IMR-90 (cell line): ENCODE results near the gene GPER1. TPM values are rescaled to one million over a fixed set of nuclear protein-coding genes. Genes with fewer than 3 reads are reported as not detected.

Experiments
- ATAC-seq: fragments of 200-7000 bp; cut with Tn5 transposase; 2 replicates; pipeline ENCODE4 v1.9.1; 2020; ENCODE audit warnings: low read depth, mild to moderate bottlenecking, moderate library complexity
- BruUV-seq: library from RNA; stranded (reverse); fragments of 400-500 nt; replicated peaks from 2 replicates; lab custom pipeline; 2021; lab: Mats Ljungman, UMichigan
- CTCF ChIA-PET: fragments of 300-600 bp; formaldehyde crosslinking; extraction: SDS; loops from one replicate; lab custom pipeline; 2021; ENCODE audit warnings: antibody characterized with exemption; lab: Yijun Ruan, JAX
- POLR2A ChIA-PET: fragments of 300-600 bp; sonication (Branson Sonifier 250); formaldehyde crosslinking; loops from one replicate; lab custom pipeline; 2022; ENCODE audit warnings: antibody characterized with exemption; ENCODE audit not compliant: unreplicated experiment; lab: Charles Lee
- DNase-seq: peaks from one replicate; pipeline ENCODE4 v3.0.0; 2013
- H2AFZ ChIP-seq: replicated peaks from 2 replicates; pipeline ENCODE3; 2013; ENCODE audit warnings: low read length, mild to moderate bottlenecking; ENCODE audit not compliant: poor library complexity
- H2AK5ac ChIP-seq: 2 replicates; pipeline ENCODE4 v1.6.1; 2013; ENCODE audit warnings: low read depth, low read length, inconsistent platforms
- H2AK9ac ChIP-seq: replicated peaks from 2 replicates; pipeline ENCODE3; 2013; ENCODE audit warnings: mild to moderate bottlenecking, low read depth, low read length, moderate library complexity; ENCODE audit not compliant: poor library complexity
- H2BK120ac ChIP-seq: 2 replicates; pipeline ENCODE4 v1.6.1; 2013; ENCODE audit warnings: low read depth, low read length, inconsistent platforms
- H2BK15ac ChIP-seq: 3 replicates; pipeline ENCODE4 v1.6.1; 2013; ENCODE audit warnings: low read depth, low read length, inconsistent platforms
- H2BK20ac ChIP-seq: 2 replicates; pipeline ENCODE4 v1.6.1; 2013; ENCODE audit warnings: low read depth, mild to moderate bottlenecking, inconsistent platforms, low read length, moderate library complexity
- H2BK5ac ChIP-seq: 2 replicates; pipeline ENCODE4 v1.6.1; 2013; ENCODE audit warnings: mild to moderate bottlenecking, low read depth, low read length, inconsistent platforms; ENCODE audit not compliant: poor library complexity, severe bottlenecking
- H3K14ac ChIP-seq: replicated peaks from 2 replicates; pipeline ENCODE4 v1.6.1; 2013; ENCODE audit warnings: low read depth, low read length, inconsistent platforms
- H3K18ac ChIP-seq: 2 replicates; pipeline ENCODE4 v1.6.1; 2013; ENCODE audit warnings: low read depth, low read length, control low read depth
- H3K23ac ChIP-seq: 2 replicates; pipeline ENCODE4 v1.6.1; 2013; ENCODE audit warnings: low read depth, low read length, inconsistent platforms
- H3K27ac ChIP-seq: 2 replicates; pipeline ENCODE4 v1.5.1; 2013; ENCODE audit warnings: mild to moderate bottlenecking, control low read depth, low read length; ENCODE audit not compliant: insufficient read depth
- H3K27me3 ChIP-seq: 2 replicates; pipeline ENCODE4 v1.6.1; 2013; ENCODE audit warnings: low read length; ENCODE audit not compliant: control insufficient read depth, insufficient read depth
- H3K36me3 ChIP-seq: 2 replicates; pipeline ENCODE4 v1.6.1; 2013; ENCODE audit warnings: low read length, mixed read lengths; ENCODE audit not compliant: control insufficient read depth, insufficient read depth
- H3K4ac ChIP-seq: 2 replicates; pipeline ENCODE4 v1.6.1; 2013; ENCODE audit warnings: low read depth, low read length, inconsistent platforms
- H3K4me1 ChIP-seq: 2 replicates; pipeline ENCODE4 v1.6.1; 2013; ENCODE audit warnings: low read length, mixed read lengths; ENCODE audit not compliant: control insufficient read depth, insufficient read depth
- H3K4me2 ChIP-seq: 2 replicates; pipeline ENCODE4 v1.6.1; 2013; ENCODE audit warnings: low read depth, mild to moderate bottlenecking, control low read depth, low read length, moderate library complexity
- H3K4me3 ChIP-seq: 2 replicates; pipeline ENCODE4 v1.5.1; 2013; ENCODE audit warnings: low read depth, mild to moderate bottlenecking, control low read depth, low read length, moderate library complexity; ENCODE audit not compliant: insufficient read depth
- H3K56ac ChIP-seq: 2 replicates; pipeline ENCODE4 v1.6.1; 2013; ENCODE audit warnings: low read length, inconsistent platforms; ENCODE audit not compliant: insufficient read depth; ENCODE audit errors: extremely low read depth
- H3K79me1 ChIP-seq, 2 experiments: 2 replicates each; pipeline ENCODE4 v1.6.1; 2013; ENCODE audit warnings: low read length in 2 of 2, inconsistent platforms in 1 of 2, low read depth in 1 of 2
- H3K9ac ChIP-seq: 2 replicates; pipeline ENCODE4 v1.6.1; 2013; ENCODE audit warnings: low read depth, low read length, control low read depth
- H3K9me1 ChIP-seq: 2 replicates; pipeline ENCODE4 v1.6.1; 2013; ENCODE audit warnings: low read length, inconsistent platforms; ENCODE audit not compliant: insufficient read depth
- H3K9me3 ChIP-seq: 2 replicates; pipeline ENCODE4 v1.6.1; 2013; ENCODE audit warnings: low read length; ENCODE audit not compliant: control insufficient read depth, insufficient read depth
- H4K20me1 ChIP-seq: 2 replicates; pipeline ENCODE4 v1.6.1; 2013; ENCODE audit warnings: low read length, inconsistent platforms; ENCODE audit not compliant: insufficient read depth
- H4K5ac ChIP-seq: 2 replicates; pipeline ENCODE4 v1.6.1; 2013; ENCODE audit warnings: mild to moderate bottlenecking, low read depth, low read length, control low read depth
- H4K8ac ChIP-seq, 2 experiments: 2 replicates each; pipeline ENCODE4 v1.6.1; 2013; ENCODE audit warnings: low read depth in 2 of 2, low read length in 2 of 2, control low read depth in 1 of 2, inconsistent platforms in 1 of 2
- H4K91ac ChIP-seq: 2 replicates; pipeline ENCODE4 v1.6.1; 2013; ENCODE audit warnings: low read depth, low read length, inconsistent platforms; ENCODE audit not compliant: insufficient read depth
- BHLHE40 ChIP-seq: fragments of 150-350 bp; IDR thresholded peaks from 2 replicates; pipeline ENCODE4 v1.6.1; 2016; ENCODE audit warnings: mild to moderate bottlenecking, low read depth, low read length
- CEBPB ChIP-seq: IDR thresholded peaks from 2 replicates; pipeline ENCODE4 v1.6.1; 2012; ENCODE audit warnings: low read depth, low read length, improper control_type of control experiment
- CHD1 ChIP-seq: IDR thresholded peaks from 2 replicates; pipeline ENCODE4 v1.6.1; 2012; ENCODE audit warnings: low read depth, low read length, improper control_type of control experiment
- CTCF ChIP-seq: conservative IDR thresholded peaks from 2 replicates; pipeline ENCODE4 v1.5.1; 2012; ENCODE audit warnings: mild to moderate bottlenecking, low read depth, low read length, improper control_type of control experiment
- ELK1 ChIP-seq: fragments of 150-350 bp; IDR thresholded peaks from 2 replicates; pipeline ENCODE4 v1.6.1; 2016; ENCODE audit warnings: low read depth, mild to moderate bottlenecking, low read length, moderate library complexity, borderline replicate concordance
- FOS ChIP-seq: fragments of 150-350 bp; IDR thresholded peaks from 2 replicates; pipeline ENCODE4 v1.6.1; 2016; ENCODE audit warnings: low read depth, low read length
- MAFK ChIP-seq: IDR thresholded peaks from 2 replicates; pipeline ENCODE4 v1.6.1; 2012; ENCODE audit warnings: low read depth, low read length, improper control_type of control experiment
- MAZ ChIP-seq: IDR thresholded peaks from 2 replicates; pipeline ENCODE4 v1.6.1; 2012; ENCODE audit warnings: low read depth, mild to moderate bottlenecking, low read length, improper control_type of control experiment, moderate library complexity, borderline replicate concordance
- MXI1 ChIP-seq: IDR thresholded peaks from 2 replicates; pipeline ENCODE4 v1.6.1; 2012; ENCODE audit warnings: low read depth, mild to moderate bottlenecking, low read length, moderate library complexity, borderline replicate concordance
- NFE2L2 ChIP-seq: fragments of 150-350 bp; IDR thresholded peaks from 2 replicates; pipeline ENCODE4 v1.6.1; 2016; ENCODE audit warnings: low read depth, mild to moderate bottlenecking, low read length
- RAD21 ChIP-seq: IDR thresholded peaks from 2 replicates; pipeline ENCODE4 v1.6.1; 2012; ENCODE audit warnings: low read length, improper control_type of control experiment
- RCOR1 ChIP-seq: IDR thresholded peaks from 2 replicates; pipeline ENCODE4 v1.6.1; 2012; ENCODE audit warnings: mild to moderate bottlenecking, low read length, improper control_type of control experiment; ENCODE audit not compliant: insufficient replicate concordance
- SMC3 ChIP-seq: fragments of 150-350 bp; IDR thresholded peaks from 2 replicates; pipeline ENCODE4 v1.6.1; 2016; ENCODE audit warnings: low read depth, mild to moderate bottlenecking, antibody characterized with exemption, low read length, moderate library complexity
- WGBS, 2 experiments: methylation state at CpG; one replicate each; pipeline versions ENCODE4 v1.1.5 to v1.1.7; 2013; ENCODE audit warnings: missing lambda C conversion rate in 2 of 2; ENCODE audit not compliant: insufficient read length in 1 of 2; ENCODE audit errors: extremely low coverage in 2 of 2; 5-methylcytosine and 5-hydroxymethylcytosine counted together
- dilution Hi-C: fragments of 300-500 bp; cut with HindIII; formaldehyde crosslinking; loops from one replicate; pipeline ENCODE4 v1.14.3; 2018; ENCODE audit warnings: low sequenced_read_pairs; ENCODE audit not compliant: unreplicated experiment
- in situ Hi-C: fragments of 300-500 bp; cut with MboI; formaldehyde crosslinking; loops from 3 replicates; pipeline ENCODE4 v1.14.3; 2019; ENCODE audit warnings: low sequenced_read_pairs, inconsistent platforms, mixed read lengths
- intact Hi-C: fragments of 100-400 bp; cut with micrococcal nuclease; formaldehyde crosslinking; loops from 2 replicates; pipeline ENCODE4 v1.10.0; 2022
- polyA plus RNA-seq, 3 experiments: library from polyadenylated mRNA; depleted of rRNA; stranded (reverse); fragments of >200 nt; gene quantifications; 2 replicates each; pipeline ENCODE4 v1.2.3, GENCODE V29; 2012; ENCODE audit warnings: low replicate concordance in 1 of 3
- total RNA-seq: library from RNA; depleted of rRNA; stranded (reverse); fragments of >200 nt; gene quantifications from 2 replicates; pipeline ENCODE4 v1.2.3, GENCODE V29; 2012
- TF ChIP-seq, protein P1 (sequence below): fragments of 150-350 bp; IDR thresholded peaks from 2 replicates; pipeline ENCODE4 v1.6.1; 2017; ENCODE audit warnings: mild to moderate bottlenecking, antibody characterized with exemption, low read length, low read depth

GPER1 gene
- total and polyA plus RNA-seq, 2 of the 4 experiments (the other 2 are of a cell fraction): 2.0 to 5.8 TPM

DNA sequence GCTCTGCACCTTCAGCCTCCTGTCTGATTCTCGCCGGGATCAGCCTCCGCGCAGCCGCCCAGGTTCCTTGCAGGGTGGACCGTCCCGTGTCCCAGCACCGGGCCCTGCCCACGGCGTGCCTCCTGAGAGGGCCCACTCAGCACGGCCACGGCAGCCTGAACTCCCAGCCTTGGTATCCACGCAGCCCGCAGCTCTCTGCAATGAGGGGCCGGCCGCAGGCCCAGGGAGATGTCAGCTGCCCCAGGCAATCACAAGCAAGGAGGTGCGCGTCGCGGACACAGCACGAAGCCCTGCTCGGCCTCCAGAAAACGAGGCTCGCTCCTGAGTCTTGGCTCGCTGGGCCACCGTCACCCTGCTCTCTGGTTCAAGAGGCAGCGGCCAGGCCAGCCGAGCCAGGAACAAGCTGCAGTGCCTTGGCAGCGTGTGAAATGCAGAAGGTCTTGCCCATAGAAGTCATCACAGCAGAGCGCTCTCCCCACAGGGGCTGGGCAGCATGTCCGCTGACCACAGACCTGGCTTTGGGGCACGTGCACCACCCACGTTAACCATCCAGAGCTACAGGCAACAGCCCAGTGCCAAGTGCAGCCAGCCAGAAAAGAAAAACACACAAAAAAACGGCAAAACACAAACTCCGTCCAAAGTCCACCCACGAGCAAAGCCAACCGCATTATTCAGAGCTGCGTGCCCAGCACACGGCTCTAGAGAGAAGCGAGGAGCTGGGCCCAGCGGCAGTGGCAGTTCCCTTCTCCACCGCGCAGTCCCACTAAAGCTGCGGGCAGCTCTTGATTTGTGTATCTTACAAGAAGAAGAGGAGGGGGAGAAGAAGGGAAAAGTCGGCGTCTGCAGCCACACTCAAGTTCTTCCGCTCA is 13.9 kb downstream of the GPER1 start:
- H4K5ac ChIP-seq: no peak overlapping the region
- no peak overlapping the region for H2BK120ac ChIP-seq
- peaks cover 2% of the 10 kb centered on the region for H3K36me3 ChIP-seq
- dilution Hi-C loops (no loop called here), in situ Hi-C loops (no loop called here), intact Hi-C loops (no loop called here)
- H2BK20ac ChIP-seq: no peak overlapping the region
- no peak overlapping the region for H3K14ac ChIP-seq
- no peak overlapping the region for H2AFZ ChIP-seq
- no peak overlapping the region for H3K4me2 ChIP-seq
- peaks cover 8 to 17% of the 10 kb centered on the region in 2 experiments; a peak in 3 of 4 replicates for H3K79me1 ChIP-seq
- no peaks in the 10 kb centered on the region for H3K9me3 ChIP-seq
- no peak overlapping the region for H3K9ac ChIP-seq
- H3K18ac ChIP-seq: no peak overlapping the region
- H3K9me1 ChIP-seq: no peaks in the 10 kb centered on the region; the same call in 1 of the 2 replicates
- peak overlapping the region; percentile 13 for H2AK9ac ChIP-seq
- H2AK5ac ChIP-seq: no peak overlapping the region
- DNase-seq (no peak), ATAC-seq (no peak)
- no peak overlapping the region for H3K4ac ChIP-seq
- no peak overlapping the region for H2BK5ac ChIP-seq
- H4K20me1 ChIP-seq: peaks cover 11% of the 10 kb centered on the region; the same call in 1 of the 2 replicates
- no peak overlapping the region for H3K23ac ChIP-seq
- CTCF ChIA-PET: interaction anchor here (0.6 to 0.7 kb wide), 2 partner anchors 22 to 108 kb away, joined by 3 read pairs; no protein-coding TSS in a partner anchor
- H3K4me1 ChIP-seq: peaks cover 2% of the 10 kb centered on the region; the same call in 1 of the 2 replicates
- no peak overlapping the region for H3K27ac ChIP-seq
- BruUV-seq: no TSS peak
- no peak overlapping the region for H4K91ac ChIP-seq
- POLR2A ChIA-PET: no interaction called here
- WGBS, 2 experiments: 90% methylated on average over 28 of the region's 47 CpGs; no CpG with 5 or more reads in 1 of the 2 experiments
- H3K4me3 ChIP-seq: no peak overlapping the region
- no peak overlapping the region for H3K56ac ChIP-seq
- H3K27me3 ChIP-seq: no peaks in the 10 kb centered on the region
- no peak overlapping the region for H2BK15ac ChIP-seq
- no peak overlapping the region for H4K8ac ChIP-seq
- no peak for TF ChIP-seq FOS
- TF ChIP-seq, protein P1, sequence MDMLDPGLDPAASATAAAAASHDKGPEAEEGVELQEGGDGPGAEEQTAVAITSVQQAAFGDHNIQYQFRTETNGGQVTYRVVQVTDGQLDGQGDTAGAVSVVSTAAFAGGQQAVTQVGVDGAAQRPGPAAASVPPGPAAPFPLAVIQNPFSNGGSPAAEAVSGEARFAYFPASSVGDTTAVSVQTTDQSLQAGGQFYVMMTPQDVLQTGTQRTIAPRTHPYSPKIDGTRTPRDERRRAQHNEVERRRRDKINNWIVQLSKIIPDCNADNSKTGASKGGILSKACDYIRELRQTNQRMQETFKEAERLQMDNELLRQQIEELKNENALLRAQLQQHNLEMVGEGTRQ: no peak
- no peak for TF ChIP-seq ELK1
- no peak for TF ChIP-seq CHD1
- no peak for TF ChIP-seq MAZ
- TF ChIP-seq MAFK: no peak
- no peak for TF ChIP-seq BHLHE40
- TF ChIP-seq CTCF: no peak
- no peak for TF ChIP-seq SMC3
- TF ChIP-seq CEBPB: no peak
- TF ChIP-seq NFE2L2: no peak
- TF ChIP-seq MXI1: no peak
- TF ChIP-seq RAD21: no peak
- no peak for TF ChIP-seq RCOR1
